K562 treated with DMSO at 1 percent for 4 hours (cell line): ENCODE measurements around the gene NOXRED1. TPM values are rescaled to one million over a fixed set of nuclear protein-coding genes. Genes with fewer than 3 reads are reported as not detected.

Source experiments
- total RNA-seq: library from RNA; unstranded; fragments of 300-600 nt; gene quantifications from 2 replicates; pipeline ENCODE4 v1.2.3, GENCODE V29; 2022; ENCODE audit not compliant: insufficient read depth

NOXRED1 gene
- total RNA-seq, result 0.38 TPM in 1 of 2 replicates, not detected in the other

DNA sequence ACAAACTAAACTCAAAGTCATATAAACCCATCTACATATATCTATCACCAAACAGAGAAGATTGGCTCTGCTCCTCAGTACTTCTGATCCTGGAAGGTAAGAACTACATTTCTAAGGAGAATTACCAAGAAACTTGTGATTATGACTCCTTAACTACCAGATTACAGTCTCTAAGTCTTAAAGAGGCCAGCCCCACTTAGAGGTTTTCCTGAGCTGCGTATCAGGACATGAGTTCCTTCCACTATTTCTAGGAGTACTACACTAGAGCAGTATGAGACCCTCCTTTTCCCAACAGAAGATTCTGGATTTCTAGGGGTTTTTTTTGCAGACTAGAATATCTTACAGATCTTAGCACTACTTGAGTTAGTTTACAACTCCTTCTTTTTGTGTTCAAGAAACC, at the start of gene NOXRED1:
Gene NOXRED1, minus strand, starts transcription at position 101 of the 400 bp plus-strand sequence. CDS start 634 bp downstream, outside the sequence.

GRCh38 chr14:77457522-77458248, 34.4 kb upstream of the NOXRED1 start, which contains the start of the genes AHSA1 and VIPAS39:
Gene AHSA1, plus strand, starts transcription at chr14:77458093. Its CDS starts 97 bp downstream, at chr14:77458190.
Gene VIPAS39, minus strand, starts transcription at chr14:77457601. Its CDS starts 3,499 bp downstream, at chr14:77454102.

DNA sequence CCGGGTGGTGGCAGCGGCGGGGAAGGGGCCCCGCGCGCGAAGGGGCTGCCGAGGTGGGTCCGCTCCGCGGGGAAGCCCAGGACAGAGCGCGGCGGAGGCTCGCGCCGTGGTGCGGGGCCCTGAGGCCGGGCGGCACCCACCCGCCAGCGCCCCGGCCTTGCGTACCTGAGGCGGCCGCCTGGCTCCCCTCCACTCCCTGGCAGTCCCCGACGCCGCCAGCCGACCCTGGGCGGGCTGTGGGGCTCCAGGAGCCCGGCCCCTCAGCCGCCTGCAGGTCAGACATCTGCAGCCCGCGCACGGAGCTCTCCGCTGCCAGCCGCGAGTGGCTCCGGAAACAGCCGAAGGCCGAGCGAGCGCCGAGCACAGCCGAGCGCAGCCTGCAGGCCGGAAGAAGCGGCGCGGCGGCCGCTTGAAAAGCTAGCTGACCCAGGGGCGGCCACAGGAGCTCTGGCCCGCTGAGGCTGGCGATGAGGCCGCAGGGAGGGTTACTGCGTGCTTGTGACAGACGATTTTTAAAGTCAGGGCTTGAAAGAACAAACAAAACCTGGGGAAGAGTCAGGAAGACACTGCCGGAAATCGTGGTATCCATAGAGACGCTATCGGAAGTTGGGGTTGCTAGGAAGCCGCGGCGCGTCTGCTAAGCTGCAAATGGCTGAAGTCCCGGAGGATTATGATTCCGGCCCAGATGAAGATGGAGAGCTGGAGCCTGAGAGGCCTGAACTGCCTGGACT, 46.4 kb downstream of the NOXRED1 start, which contains the start of the genes SAMD15 and TMED8:
Gene SAMD15, plus strand, starts transcription at position 609 of the 731 bp plus-strand sequence. Its CDS starts 40 bp downstream, at position 649.
Gene TMED8, minus strand, starts transcription at position 324 of the 731 bp plus-strand sequence. Its CDS starts 41 bp downstream, at position 283.

Other genes with a start within 250 kb of the NOXRED1 start
- gene TMEM63C, start 241.7 kb downstream of the NOXRED1 start, total RNA-seq, result not detected in 2 replicates
- not detected in 2 replicates for gene NGB, start 152.3 kb downstream of the NOXRED1 start, total RNA-seq
- 7.2 and 14.4 TPM in 2 replicates for gene POMT2, start 102.6 kb downstream of the NOXRED1 start, total RNA-seq
- 19.1 and 24.9 TPM in 2 replicates for gene GSTZ1, start 102.5 kb downstream of the NOXRED1 start, total RNA-seq
- gene TMED8, start 46.4 kb downstream of the NOXRED1 start, total RNA-seq, result 4.8 and 5.7 TPM in 2 replicates
- not detected in 2 replicates for gene SAMD15, start 46.1 kb downstream of the NOXRED1 start, total RNA-seq
- gene VIPAS39, start 34.1 kb upstream of the NOXRED1 start, total RNA-seq, result 7.0 and 7.4 TPM in 2 replicates
- 91.9 and 101 TPM in 2 replicates for gene AHSA1, start 34.6 kb upstream of the NOXRED1 start, total RNA-seq
- gene ISM2, start 75.3 kb upstream of the NOXRED1 start, total RNA-seq, result not detected in 2 replicates
- gene SPTLC2, start 193.1 kb upstream of the NOXRED1 start, total RNA-seq, result 10.4 and 12.2 TPM in 2 replicates